ENCODE data around the gene CCDC122. TPM values are rescaled to one million over a fixed set of nuclear protein-coding genes. Genes with fewer than 3 reads are reported as not detected.

The CCDC122 gene
- total and polyA plus RNA-seq, 2 of the 8 experiments (the other 6 are each of a cell fraction or from before 2014, with no cell fraction given), result 2.9 to 5.8 TPM

GRCh38 chr13:43797869-43798268 lies 81.7 kb downstream of the CCDC122 start:
- no peak overlapping the region for H4K91ac ChIP-seq (replicated peaks; ENCODE audit: insufficient read length, low read length)
- H3K18ac ChIP-seq (ENCODE audit: extremely low read depth, low read length), result no peak overlapping the region
- no peak overlapping the region for H3K23ac ChIP-seq (ENCODE audit: insufficient read length)
- no peak overlapping the region for H3K56ac ChIP-seq (replicated peaks; ENCODE audit: insufficient read length, low read depth, low read length)
- ChIA-PET POLR2A (ENCODE audit: partially characterized antibody) (no interaction called here), CTCF (ENCODE audit: partially characterized antibody) (no interaction called here)
- H4K5ac ChIP-seq (ENCODE audit: insufficient read length, low read depth, low read length), result no peak overlapping the region
- H3K36me3 ChIP-seq (ENCODE audit: control insufficient read depth in 2 of 4, insufficient read depth in 4 of 4, low read length in 3 of 4), result no peaks in the 10 kb centered on the region
- H2AFZ ChIP-seq (ENCODE audit: low read length), result no peak overlapping the region
- no peak overlapping the region for H2AK5ac ChIP-seq (ENCODE audit: low read depth, low read length)
- no peak overlapping the region for H3K14ac ChIP-seq (ENCODE audit: insufficient read length)
- H2BK12ac ChIP-seq (ENCODE audit: low read depth, low read length), result no peak overlapping the region
- H2BK20ac ChIP-seq (ENCODE audit: low read length), result no peak overlapping the region
- H2BK120ac ChIP-seq (replicated peaks; ENCODE audit: low read depth, low read length), result no peak overlapping the region
- no peak overlapping the region for H3K27ac ChIP-seq (ENCODE audit: low read depth, low read length)
- no peaks in the 10 kb centered on the region for H3K4me1 ChIP-seq (replicated peaks in 1 of 4; ENCODE audit: control insufficient read depth in 3 of 4, insufficient read depth in 4 of 4, low read length in 3 of 4)
- FAIRE-seq (no peak), DNase-seq (ENCODE audit: low read depth in 1 of 2, low spot score in 2 of 2) (no peak)
- no peak overlapping the region for H2BK15ac ChIP-seq (ENCODE audit: low read length)
- H3K4me2 ChIP-seq (ENCODE audit: insufficient read depth in 1 of 2, low read depth in 2 of 2, low read length in 2 of 2), result no peak overlapping the region
- H4K8ac ChIP-seq (ENCODE audit: extremely low read depth, insufficient read depth, low read length), result no peak overlapping the region
- H3K4ac ChIP-seq (replicated peaks; ENCODE audit: insufficient read length, low read depth, low read length), result no peak overlapping the region
- no peaks in the 10 kb centered on the region for H3K9me3 ChIP-seq (ENCODE audit: insufficient read depth in 2 of 2, low read depth in 1 of 2, low read length in 1 of 2)
- no peak overlapping the region for H2BK5ac ChIP-seq (ENCODE audit: low read depth, low read length)
- H3K23me2 ChIP-seq (ENCODE audit: low read depth, low read length), result no peaks in the 10 kb centered on the region
- no peaks in the 10 kb centered on the region for H3K79me1 ChIP-seq (ENCODE audit: low read depth, low read length)
- no peaks in the 10 kb centered on the region for H3K79me2 ChIP-seq (ENCODE audit: control insufficient read depth in 1 of 2, insufficient read depth in 2 of 2, low read length in 2 of 2)
- no peaks in the 10 kb centered on the region for H3K27me3 ChIP-seq (replicated peaks in 1 of 4; ENCODE audit: control insufficient read depth in 3 of 4, extremely low read depth in 1 of 4, insufficient read depth in 3 of 4, low read length in 3 of 4)
- H3K4me3 ChIP-seq (ENCODE audit: extremely low read depth in 1 of 4, insufficient read depth in 2 of 4, low read depth in 3 of 4, low read length in 4 of 4), result no peak overlapping the region
- no peaks in the 10 kb centered on the region for H4K20me1 ChIP-seq (replicated peaks in 1 of 2; ENCODE audit: control insufficient read depth in 1 of 2, insufficient read depth in 2 of 2, low read length in 2 of 2)
- 69% methylated on average over 3 of the region's 3 CpGs; no CpG with 5 or more reads in 1 of the 2 experiments for WGBS, 2 experiments (ENCODE audit: extremely low coverage in 1 of 2, insufficient coverage in 1 of 2, insufficient read length in 1 of 2, insufficient replicate concordance in 2 of 2, low coverage in 1 of 2, low lambda C conversion rate in 2 of 2, missing lambda C conversion rate in 1 of 2)
- H3K9ac ChIP-seq (replicated peaks in 1 of 4; ENCODE audit: extremely low read depth in 1 of 4, low read depth in 3 of 4, low read length in 3 of 4), result no peak overlapping the region
- TF ChIP-seq KDM4A (IDR thresholded peaks at IDR 0.05; ENCODE audit: low read depth, low read length, severe bottlenecking) (no peak), HDAC6 (IDR thresholded peaks at IDR 0.05; ENCODE audit: low read depth, low read length) (no peak), CBX5 (IDR thresholded peaks at IDR 0.05; ENCODE audit: low read depth, low read length) (no peak), SIX5 (IDR thresholded peaks at IDR 0.05; ENCODE audit: low read depth, low read length) (no peak), JUN (IDR thresholded peaks at IDR 0.05; ENCODE audit: low read depth, low read length) (no peak), TBP (IDR thresholded peaks at IDR 0.05; ENCODE audit: low read depth, low read length) (no peak), EZH2 (IDR thresholded peaks at IDR 0.05; ENCODE audit: low read depth, low read length, severe bottlenecking) (no peak), BRCA1 (IDR thresholded peaks at IDR 0.05; ENCODE audit: low read depth, low read length) (no peak), POLR2AphosphoS5 (IDR thresholded peaks at IDR 0.05; ENCODE audit: low read depth, low read length) (no peak), CEBPB (IDR thresholded peaks at IDR 0.05; ENCODE audit: low read depth, low read length) (peak; percentile 85)
